Fibroblast of lung (primary cell): ENCODE measurements around the gene FAM83E.

Experiments
- CTCF ChIP-seq, 2 donors: IDR thresholded peaks in 1 of 2; conservative IDR thresholded peaks in 1 of 2; 1 replicate in 1 of 2; 2 replicates in 1 of 2; pipeline ENCODE4 v1.5.1; 2011 to 2012; ENCODE audit warnings: low read length in 2 of 2, control low read depth in 1 of 2, inconsistent platforms in 1 of 2, low read depth in 1 of 2, mild to moderate bottlenecking in 1 of 2
- EZH2 ChIP-seq: IDR thresholded peaks from 2 replicates; pipeline ENCODE4 v1.5.1; 2012; ENCODE audit warnings: low read length, control low read depth, mild to moderate bottlenecking; ENCODE audit errors: missing control alignments

DNA sequence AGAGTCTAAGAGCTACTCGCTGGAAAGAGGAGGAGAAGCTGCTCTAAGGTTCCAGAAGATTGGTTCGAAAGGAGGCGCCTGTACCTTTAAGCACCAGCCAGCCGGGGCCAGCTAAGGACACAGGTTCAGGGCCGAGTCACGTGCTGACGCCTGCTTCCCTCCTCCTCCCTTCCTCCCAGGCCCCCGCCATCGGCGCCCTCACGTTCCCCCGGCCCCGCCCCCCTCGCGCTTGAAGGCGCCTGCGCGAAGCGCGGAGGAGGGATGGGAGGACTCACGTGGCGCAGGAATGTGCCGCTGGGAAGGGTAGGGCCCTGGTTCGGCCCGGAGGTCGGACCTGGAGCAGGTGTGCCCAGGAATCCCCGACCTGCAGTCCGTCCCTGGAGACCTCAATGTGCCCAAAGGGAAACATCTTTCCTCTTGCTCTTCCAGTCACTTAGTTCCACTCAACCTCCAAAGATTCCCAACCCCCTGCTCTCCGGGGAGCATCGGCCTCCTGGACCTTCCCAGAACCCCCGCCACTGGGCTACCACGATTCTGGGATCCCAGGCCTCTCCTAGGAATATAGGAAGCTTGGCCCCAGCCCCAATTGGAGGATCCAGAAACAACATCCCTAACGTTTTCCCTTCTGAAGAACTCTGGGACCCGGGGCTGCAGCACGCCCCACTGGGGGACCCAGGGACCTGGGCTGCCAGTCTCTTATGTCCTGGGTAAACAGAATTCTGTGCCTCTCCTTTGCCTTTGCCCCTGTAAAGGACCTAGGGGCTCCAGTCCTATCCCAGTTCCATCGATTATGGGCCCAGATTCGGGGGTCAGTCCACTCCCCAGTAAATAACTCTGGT is 19.8 kb upstream of the FAM83E start:
- TF ChIP-seq CTCF (conservative IDR thresholded peaks at IDR 0.05 in 1 of 2, IDR thresholded peaks at IDR 0.05 in 1 of 2; ENCODE audit: low read depth in 1 of 2, low read length in 2 of 2), result no peak
- no peak for TF ChIP-seq EZH2
